ENCODE results near the gene PANK2.
"Not testable (repeated sequence)": the region's sequence is repeated elsewhere in the genome, so short reads cannot be mapped to it uniquely, and the experiment has no call there.

DNA sequence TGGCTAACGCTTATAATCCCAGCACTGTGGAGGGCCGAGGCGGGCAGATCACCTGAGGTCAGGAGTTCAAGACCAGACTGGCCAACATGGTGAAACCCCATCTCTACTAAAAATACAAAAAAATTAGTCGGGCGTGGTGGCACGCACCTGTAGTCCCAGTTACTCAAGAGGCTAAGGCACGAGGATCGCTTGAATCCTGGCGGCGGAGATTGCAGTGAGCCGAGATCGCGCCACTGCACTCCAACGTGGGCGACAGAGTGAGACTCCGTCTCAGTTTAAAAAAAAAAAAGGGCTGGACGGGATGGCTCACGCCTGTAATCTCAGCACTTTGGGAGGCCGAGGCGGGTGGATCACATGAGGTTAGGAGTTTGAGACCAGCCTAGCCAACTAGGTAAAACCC is 83.4 kb downstream of the PANK2 start:
- TF ChIP-seq POLR2AphosphoS5, POLR2A (IDR thresholded peaks at IDR 0.05): not testable (repeated sequence)

All from upper lobe of left lung (tissue), 4 donors.